ENCODE measurements around the gene ITGA4.

ITGA4 gene

GRCh38 chr2:181465676-181466375 is 8.6 kb downstream of the ITGA4 start:
- Histone ChIP-seq H3K27ac (no peak overlapping the region), H3K4me3 (no peak overlapping the region)
- TF ChIP-seq CTCF (IDR thresholded peaks at IDR 0.05), result no peak
- DNase-seq (ENCODE audit: low spot score), result no peak

- Histone ChIP-seq H3K27ac (no peak overlapping the region), H3K4me3 (no peak overlapping the region)
- TF ChIP-seq CTCF (IDR thresholded peaks at IDR 0.05), result peak; percentile 29
- no peak for DNase-seq (ENCODE audit: low spot score)
These were observed 9.7 kb downstream of the ITGA4 start for GRCh38 chr2:181466661-181467576.

GRCh38 chr2:181467966-181468707 is 11.0 kb downstream of the ITGA4 start:
- DNase-seq (ENCODE audit: low spot score), result no peak
- Histone ChIP-seq H3K4me3 (no peak overlapping the region), H3K27ac (no peak overlapping the region)
- no peak for TF ChIP-seq CTCF (IDR thresholded peaks at IDR 0.05)

GRCh38 chr2:181468811-181469210 is 11.6 kb downstream of the ITGA4 start:
- no peak overlapping the region for H3K4me3 ChIP-seq
- TF ChIP-seq CTCF (IDR thresholded peaks at IDR 0.05), result no peak
- DNase-seq (ENCODE audit: low spot score), result no peak
- no peak overlapping the region for H3K27ac ChIP-seq

- no peak for TF ChIP-seq CTCF (IDR thresholded peaks at IDR 0.05)
- H3K27ac ChIP-seq, result no peak overlapping the region
- no peak overlapping the region for H3K4me3 ChIP-seq
- no peak for DNase-seq (ENCODE audit: low spot score)
These were observed 14.0 kb downstream of the ITGA4 start for GRCh38 chr2:181471226-181471625.

GRCh38 chr2:181471783-181472182 is 14.6 kb downstream of the ITGA4 start:
- Histone ChIP-seq H3K27ac (no peak overlapping the region), H3K4me3 (no peak overlapping the region)
- no peak for TF ChIP-seq CTCF (IDR thresholded peaks at IDR 0.05)
- no peak for DNase-seq (ENCODE audit: low spot score)

All from coronary artery (tissue), 2 donors.